Progenitor cell of endocrine pancreas (in vitro differentiated cells): ENCODE measurements around the gene CIB2. TPM values are rescaled to one million over a fixed set of nuclear protein-coding genes. Genes with fewer than 3 reads are reported as not detected.

Experiments used
- DNase-seq: peaks from one replicate; pipeline ENCODE4 v3.0.0; 2021; ENCODE audit warnings: low spot score; ENCODE audit not compliant: unreplicated experiment
- H3K27ac Mint-ChIP-seq: 2 replicates; pipeline ENCODE4 v1.8.0; 2021; ENCODE audit warnings: mild to moderate bottlenecking, moderate library complexity, mixed read lengths
- H3K27me3 Mint-ChIP-seq: 2 replicates; pipeline ENCODE4 v1.8.0; 2021; ENCODE audit warnings: mixed read lengths
- H3K36me3 Mint-ChIP-seq: 2 replicates; pipeline ENCODE4 v1.8.0; 2022; ENCODE audit warnings: mixed read lengths; ENCODE audit not compliant: insufficient read depth
- H3K4me1 Mint-ChIP-seq: 2 replicates; pipeline ENCODE4 v1.8.0; 2021; ENCODE audit warnings: low read depth, mixed read lengths
- H3K4me3 Mint-ChIP-seq: 2 replicates; pipeline ENCODE4 v1.8.0; 2021; ENCODE audit warnings: low read depth, mild to moderate bottlenecking, moderate library complexity, mixed read lengths
- H3K9me3 Mint-ChIP-seq: 2 replicates; pipeline ENCODE4 v1.8.0; 2021; ENCODE audit warnings: low read depth, mixed read lengths
- total RNA-seq: library from RNA; stranded (reverse); gene quantifications from 2 replicates; pipeline ENCODE4 v1.2.1, GENCODE V29; 2021
- TF ChIP-seq, protein P1 (sequence below): fragments of 200-600 bp; sonication (generic); IDR thresholded peaks from one replicate; pipeline ENCODE4 v1.5.0; 2021; ENCODE audit warnings: antibody characterized with exemption, mild to moderate bottlenecking; ENCODE audit not compliant: unreplicated experiment

The CIB2 gene
- total RNA-seq, 1 donor from 2014 or later = 44.9 TPM

GRCh38 chr15:78082743-78083110, 48.5 kb downstream of the CIB2 start:
- no peak overlapping the region for H3K4me3 Mint-ChIP-seq
- H3K9me3 Mint-ChIP-seq = no peaks in the 10 kb centered on the region
- peaks cover 3% of the 10 kb centered on the region for H3K4me1 Mint-ChIP-seq
- no peak for DNase-seq
- H3K27ac Mint-ChIP-seq = no peak overlapping the region
- H3K36me3 Mint-ChIP-seq = no peaks in the 10 kb centered on the region
- peaks cover 2% of the 10 kb centered on the region for H3K27me3 Mint-ChIP-seq
- TF ChIP-seq, protein P1, sequence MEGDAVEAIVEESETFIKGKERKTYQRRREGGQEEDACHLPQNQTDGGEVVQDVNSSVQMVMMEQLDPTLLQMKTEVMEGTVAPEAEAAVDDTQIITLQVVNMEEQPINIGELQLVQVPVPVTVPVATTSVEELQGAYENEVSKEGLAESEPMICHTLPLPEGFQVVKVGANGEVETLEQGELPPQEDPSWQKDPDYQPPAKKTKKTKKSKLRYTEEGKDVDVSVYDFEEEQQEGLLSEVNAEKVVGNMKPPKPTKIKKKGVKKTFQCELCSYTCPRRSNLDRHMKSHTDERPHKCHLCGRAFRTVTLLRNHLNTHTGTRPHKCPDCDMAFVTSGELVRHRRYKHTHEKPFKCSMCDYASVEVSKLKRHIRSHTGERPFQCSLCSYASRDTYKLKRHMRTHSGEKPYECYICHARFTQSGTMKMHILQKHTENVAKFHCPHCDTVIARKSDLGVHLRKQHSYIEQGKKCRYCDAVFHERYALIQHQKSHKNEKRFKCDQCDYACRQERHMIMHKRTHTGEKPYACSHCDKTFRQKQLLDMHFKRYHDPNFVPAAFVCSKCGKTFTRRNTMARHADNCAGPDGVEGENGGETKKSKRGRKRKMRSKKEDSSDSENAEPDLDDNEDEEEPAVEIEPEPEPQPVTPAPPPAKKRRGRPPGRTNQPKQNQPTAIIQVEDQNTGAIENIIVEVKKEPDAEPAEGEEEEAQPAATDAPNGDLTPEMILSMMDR = no peak

DNA sequence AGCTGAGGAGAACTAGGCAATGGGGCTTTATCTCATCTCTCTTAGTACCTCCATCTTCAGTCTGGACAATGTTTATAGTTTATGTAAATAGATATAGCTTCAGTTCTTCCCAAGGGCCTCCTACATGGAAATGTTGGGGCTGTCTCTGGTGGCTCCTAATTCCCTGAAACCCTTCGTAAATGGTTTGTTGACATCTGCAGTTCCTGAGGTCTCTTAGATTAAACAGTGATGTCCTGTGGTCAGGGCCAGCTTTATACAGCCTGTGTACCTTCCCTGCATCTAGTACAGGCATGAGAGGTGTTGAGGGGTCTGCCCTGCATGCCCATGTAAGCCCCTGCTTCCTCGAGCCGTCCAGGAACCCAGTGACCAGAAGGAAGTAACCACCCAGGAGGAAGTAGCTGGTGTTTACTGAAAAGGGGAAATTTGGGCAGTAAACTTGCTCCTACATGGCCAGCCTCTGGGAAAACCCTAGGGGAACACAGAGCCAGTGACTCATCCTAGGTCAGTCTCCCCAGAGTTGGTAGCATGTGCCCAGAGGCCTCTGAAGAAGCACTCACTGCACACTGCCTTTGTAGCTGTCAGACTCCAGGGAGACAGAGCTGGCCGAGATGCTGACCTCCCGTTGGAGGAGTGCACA, 49.0 kb downstream of the CIB2 start:
- DNase-seq = no peak
- H3K9me3 Mint-ChIP-seq = no peaks in the 10 kb centered on the region
- TF ChIP-seq, protein P1 = no peak
- peaks cover 2% of the 10 kb centered on the region for H3K27me3 Mint-ChIP-seq
- no peak overlapping the region for H3K4me3 Mint-ChIP-seq
- H3K4me1 Mint-ChIP-seq = peaks cover 3% of the 10 kb centered on the region
- no peaks in the 10 kb centered on the region for H3K36me3 Mint-ChIP-seq
- H3K27ac Mint-ChIP-seq = no peak overlapping the region

DNA sequence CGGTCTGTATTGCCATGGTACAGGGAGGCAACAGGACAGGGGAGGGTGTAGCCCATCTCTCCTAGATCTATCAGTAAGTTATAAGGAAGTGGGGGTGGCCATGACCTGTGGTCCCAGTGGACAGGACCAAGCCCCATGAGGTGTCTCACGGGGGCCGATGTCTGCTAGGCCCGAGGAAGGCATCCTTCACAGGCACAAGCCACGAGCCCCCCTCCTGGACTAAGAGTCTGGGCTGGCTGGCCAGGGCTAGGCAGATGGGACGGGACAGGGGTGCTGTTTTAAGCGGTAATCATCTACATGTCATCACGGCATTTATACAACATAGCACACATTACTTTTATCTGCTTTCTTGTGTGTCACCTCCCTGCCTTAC, 51.2 kb downstream of the CIB2 start:
- H3K27ac Mint-ChIP-seq = no peak overlapping the region
- no peaks in the 10 kb centered on the region for H3K9me3 Mint-ChIP-seq
- TF ChIP-seq, protein P1 = no peak
- no peaks in the 10 kb centered on the region for H3K36me3 Mint-ChIP-seq
- peaks cover 2% of the 10 kb centered on the region for H3K27me3 Mint-ChIP-seq
- H3K4me1 Mint-ChIP-seq = peaks cover 6% of the 10 kb centered on the region
- H3K4me3 Mint-ChIP-seq = no peak overlapping the region
- DNase-seq = no peak

DNA sequence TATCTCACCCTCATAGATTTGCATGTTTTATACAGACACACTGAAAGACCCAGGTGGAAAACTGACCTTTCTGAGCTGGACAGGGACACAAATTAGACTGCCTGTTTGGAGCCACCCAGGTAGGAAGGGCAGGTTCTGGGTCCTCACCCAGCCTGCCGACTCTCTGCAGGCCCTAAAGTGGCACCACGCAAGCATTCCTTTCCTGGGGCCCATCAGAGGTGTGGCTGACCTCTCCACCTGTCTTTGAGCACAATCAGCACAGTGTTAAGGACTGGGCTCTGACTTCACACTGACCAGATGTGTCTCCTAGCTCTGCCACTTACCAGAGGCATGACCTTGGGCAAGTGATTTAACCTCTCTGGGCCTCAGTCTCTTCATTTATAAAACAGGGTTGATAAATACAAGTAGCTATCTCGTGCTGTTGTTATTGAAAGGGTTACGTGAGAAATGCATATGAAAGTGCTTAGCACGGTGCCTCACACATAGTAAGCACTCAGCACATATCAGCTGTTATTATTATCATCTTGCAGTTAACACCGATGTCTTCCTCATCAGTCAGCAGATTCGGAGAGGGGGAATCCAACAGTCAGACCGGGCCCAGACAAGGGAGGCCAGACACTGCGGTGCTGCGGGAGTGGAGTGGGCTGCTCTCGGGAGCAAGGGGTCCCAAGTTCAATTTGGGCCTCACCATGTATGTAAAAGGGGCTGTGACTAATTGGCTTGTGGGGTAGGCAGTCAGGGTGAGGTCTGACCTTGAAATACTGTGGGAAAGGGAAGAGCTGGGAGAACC, 51.8 kb downstream of the CIB2 start:
- no peak overlapping the region for H3K27ac Mint-ChIP-seq
- peaks cover 2% of the 10 kb centered on the region for H3K27me3 Mint-ChIP-seq
- H3K9me3 Mint-ChIP-seq = no peaks in the 10 kb centered on the region
- TF ChIP-seq, protein P1 = no peak
- no peaks in the 10 kb centered on the region for H3K36me3 Mint-ChIP-seq
- H3K4me1 Mint-ChIP-seq = peaks cover 6% of the 10 kb centered on the region
- no peak for DNase-seq
- H3K4me3 Mint-ChIP-seq = peak overlapping the region; percentile 11

DNA sequence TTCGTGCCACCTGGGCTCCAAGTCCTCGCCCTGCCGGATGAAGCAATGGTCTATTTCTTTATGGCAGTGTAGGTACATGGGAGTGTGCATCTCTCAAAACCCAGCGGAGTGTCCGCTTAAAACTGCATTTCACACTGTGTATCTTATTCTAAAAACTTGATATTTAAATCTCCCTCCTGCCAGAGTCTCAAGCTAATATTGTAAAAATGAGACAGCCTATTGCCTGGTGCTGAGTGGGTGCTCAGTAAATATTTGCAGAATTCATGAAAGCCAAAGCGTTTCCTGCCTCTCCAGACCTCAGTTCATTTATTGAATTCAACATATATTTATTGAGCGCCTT, 53.4 kb downstream of the CIB2 start:
- Mint-ChIP-seq H3K27me3 (peaks cover 6% of the 10 kb centered on the region), H3K4me3 (peak overlapping the region; percentile 73), H3K4me1 (peaks cover 6% of the 10 kb centered on the region), H3K9me3 (no peaks in the 10 kb centered on the region), H3K27ac (no peak overlapping the region), H3K36me3 (no peaks in the 10 kb centered on the region)
- TF ChIP-seq, protein P1 = no peak
- DNase-seq = no peak
